GM12874 (cell line): ENCODE measurements around the gene JAK1.

Experiments used
- CTCF ChIP-seq: IDR thresholded peaks from 2 replicates; pipeline ENCODE4 v1.5.1; 2011; ENCODE audit warnings: low read depth, mild to moderate bottlenecking, control low read depth, low read length, moderate library complexity; ENCODE audit not compliant: insufficient read depth

JAK1 gene

DNA sequence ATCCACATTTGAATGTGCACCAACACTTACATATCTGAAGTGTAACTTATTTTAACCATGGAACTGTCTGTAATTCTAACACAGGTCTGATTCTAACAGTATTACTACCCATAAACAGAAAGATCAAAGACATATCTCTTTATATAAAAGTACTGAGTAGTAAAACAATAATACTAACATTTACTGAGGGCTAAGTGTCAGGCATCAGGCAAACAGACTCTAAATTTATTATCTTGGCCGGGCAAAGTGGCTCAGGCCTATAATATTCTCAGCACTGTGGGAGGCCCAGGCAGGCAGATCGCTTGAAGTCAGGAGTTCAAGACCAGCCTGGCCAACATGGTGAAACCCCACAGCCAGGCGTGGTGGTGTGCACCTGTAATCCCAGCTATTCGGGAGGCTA, 85.9 kb downstream of the JAK1 start:
- TF ChIP-seq CTCF: no peak

GRCh38 chr1:64878931-64879611, 87.3 kb downstream of the JAK1 start:
- no peak for TF ChIP-seq CTCF

- no peak for TF ChIP-seq CTCF
Measured at GRCh38 chr1:64878090-64878489, 88.3 kb downstream of the JAK1 start.

DNA sequence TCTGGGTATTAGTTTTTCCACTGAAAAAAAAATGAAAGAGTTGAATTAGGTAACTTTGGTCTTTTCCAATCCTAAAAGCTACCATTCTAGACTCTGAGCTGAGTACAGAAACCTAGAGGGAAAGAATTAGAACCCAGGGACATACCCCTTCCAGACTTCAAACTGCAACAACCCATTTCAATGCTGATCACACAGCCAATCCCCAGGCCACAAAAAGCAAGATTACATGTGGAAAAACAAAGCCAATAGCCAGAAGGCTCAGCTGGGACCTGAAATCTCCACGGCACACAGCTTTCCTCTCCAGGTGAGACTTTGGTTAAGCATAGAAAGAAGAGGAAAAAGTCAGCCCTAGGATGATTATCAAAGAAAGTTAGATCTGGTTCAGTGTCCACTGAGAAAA, 88.8 kb downstream of the JAK1 start:
- TF ChIP-seq CTCF: no peak

DNA sequence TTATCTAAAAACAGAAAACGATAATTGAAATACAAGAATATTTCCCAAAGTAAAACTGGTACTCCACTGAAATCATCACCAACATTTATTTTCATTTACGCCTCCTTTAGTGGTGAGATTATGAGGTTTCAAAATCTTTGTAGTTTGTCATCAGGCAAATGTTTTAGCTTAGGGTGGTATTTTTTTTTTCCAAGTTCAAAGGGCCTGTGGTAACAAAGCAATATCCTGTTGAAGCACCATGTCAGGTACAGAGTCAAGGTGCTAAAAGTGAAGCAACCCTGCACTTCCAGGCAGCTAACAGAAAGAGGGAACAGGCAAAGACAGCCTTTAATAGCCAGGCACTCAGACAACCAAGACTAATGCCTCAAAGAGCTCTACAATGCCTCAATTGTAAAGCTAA, 89.2 kb downstream of the JAK1 start:
- no peak for TF ChIP-seq CTCF

DNA sequence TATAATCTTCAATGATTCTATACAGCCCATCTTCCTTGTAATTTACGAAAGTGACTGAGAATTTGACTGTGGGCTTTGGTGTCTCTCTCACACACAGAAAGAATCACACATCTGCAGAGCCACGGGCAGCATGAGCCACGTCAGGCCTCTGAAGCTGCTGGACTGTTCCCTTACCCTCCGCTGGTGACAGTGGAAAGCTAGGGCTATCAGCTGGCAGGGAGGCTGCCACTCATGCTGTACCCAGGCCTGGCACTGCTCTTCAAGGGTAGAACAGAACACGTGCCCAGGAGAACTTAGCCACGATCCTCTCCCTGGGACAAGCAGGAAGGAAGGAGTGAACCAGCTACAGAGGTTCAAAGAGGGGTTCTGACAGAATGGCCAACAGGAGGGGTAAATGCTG, 90.7 kb downstream of the JAK1 start:
- TF ChIP-seq CTCF: no peak

DNA sequence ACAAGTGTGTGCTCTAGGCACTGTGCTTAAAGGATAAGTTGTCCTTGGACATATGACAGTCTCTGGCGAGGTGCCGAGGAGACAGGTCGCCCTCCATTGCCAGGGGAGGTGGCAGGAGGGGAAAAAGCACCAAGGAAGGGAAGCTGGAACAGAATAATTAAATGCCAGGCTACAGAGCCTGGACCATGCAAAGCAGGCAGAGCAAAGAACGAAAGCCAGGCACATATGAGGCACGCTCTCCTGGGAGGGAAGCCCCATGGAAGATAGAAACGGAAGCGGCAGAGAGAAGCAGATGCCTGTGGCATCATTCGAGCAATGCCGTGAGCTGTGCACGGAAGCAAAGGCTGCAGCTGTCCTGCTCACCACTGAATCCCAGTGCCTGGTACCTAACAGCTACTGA, 91.2 kb downstream of the JAK1 start:
- no peak for TF ChIP-seq CTCF
